H1 (cell line): ENCODE measurements around the gene SLAIN2.

ENCODE experiments used
- GTF2F1 ChIP-seq: IDR thresholded peaks from 2 replicates; pipeline ENCODE4 v1.6.1; 2012; ENCODE audit warnings: low read depth, low read length, improper control_type of control experiment, borderline replicate concordance
- TEAD4 ChIP-seq: IDR thresholded peaks from 2 replicates; pipeline ENCODE4 v1.6.1; 2012; ENCODE audit warnings: low read depth, low read length, inconsistent platforms, mixed read lengths
- TF ChIP-seq, protein P1 (sequence below), 3 experiments: IDR thresholded peaks; 1 replicate in 2 of 3; 2 replicates in 1 of 3; pipeline versions ENCODE4 v1.5.1 to v1.6.1; 2011; ENCODE audit warnings: low read length in 3 of 3, mild to moderate bottlenecking in 3 of 3, inconsistent platforms in 2 of 3, low read depth in 1 of 3, moderate library complexity in 1 of 3; ENCODE audit not compliant: insufficient read depth in 1 of 3; ENCODE audit errors: control extremely low read depth in 1 of 3

- TF ChIP-seq, protein P1, sequence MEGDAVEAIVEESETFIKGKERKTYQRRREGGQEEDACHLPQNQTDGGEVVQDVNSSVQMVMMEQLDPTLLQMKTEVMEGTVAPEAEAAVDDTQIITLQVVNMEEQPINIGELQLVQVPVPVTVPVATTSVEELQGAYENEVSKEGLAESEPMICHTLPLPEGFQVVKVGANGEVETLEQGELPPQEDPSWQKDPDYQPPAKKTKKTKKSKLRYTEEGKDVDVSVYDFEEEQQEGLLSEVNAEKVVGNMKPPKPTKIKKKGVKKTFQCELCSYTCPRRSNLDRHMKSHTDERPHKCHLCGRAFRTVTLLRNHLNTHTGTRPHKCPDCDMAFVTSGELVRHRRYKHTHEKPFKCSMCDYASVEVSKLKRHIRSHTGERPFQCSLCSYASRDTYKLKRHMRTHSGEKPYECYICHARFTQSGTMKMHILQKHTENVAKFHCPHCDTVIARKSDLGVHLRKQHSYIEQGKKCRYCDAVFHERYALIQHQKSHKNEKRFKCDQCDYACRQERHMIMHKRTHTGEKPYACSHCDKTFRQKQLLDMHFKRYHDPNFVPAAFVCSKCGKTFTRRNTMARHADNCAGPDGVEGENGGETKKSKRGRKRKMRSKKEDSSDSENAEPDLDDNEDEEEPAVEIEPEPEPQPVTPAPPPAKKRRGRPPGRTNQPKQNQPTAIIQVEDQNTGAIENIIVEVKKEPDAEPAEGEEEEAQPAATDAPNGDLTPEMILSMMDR (IDR thresholded peaks at IDR 0.05; ENCODE audit: control extremely low read depth in 1 of 3, insufficient read depth in 1 of 3, low read depth in 1 of 3, low read length in 3 of 3): no peak
- TF ChIP-seq TEAD4: no peak
- TF ChIP-seq GTF2F1: no peak
Observed at GRCh38 chr4:48379587-48380180, 38.4 kb downstream of the SLAIN2 start.
